ENCODE results near the gene DOK7.

GRCh38 chr4:3413675-3414420, 49.3 kb upstream of the DOK7 start:
- TF ChIP-seq POLR2A (IDR thresholded peaks at IDR 0.05) = no peak
- TF ChIP-seq, protein P1, sequence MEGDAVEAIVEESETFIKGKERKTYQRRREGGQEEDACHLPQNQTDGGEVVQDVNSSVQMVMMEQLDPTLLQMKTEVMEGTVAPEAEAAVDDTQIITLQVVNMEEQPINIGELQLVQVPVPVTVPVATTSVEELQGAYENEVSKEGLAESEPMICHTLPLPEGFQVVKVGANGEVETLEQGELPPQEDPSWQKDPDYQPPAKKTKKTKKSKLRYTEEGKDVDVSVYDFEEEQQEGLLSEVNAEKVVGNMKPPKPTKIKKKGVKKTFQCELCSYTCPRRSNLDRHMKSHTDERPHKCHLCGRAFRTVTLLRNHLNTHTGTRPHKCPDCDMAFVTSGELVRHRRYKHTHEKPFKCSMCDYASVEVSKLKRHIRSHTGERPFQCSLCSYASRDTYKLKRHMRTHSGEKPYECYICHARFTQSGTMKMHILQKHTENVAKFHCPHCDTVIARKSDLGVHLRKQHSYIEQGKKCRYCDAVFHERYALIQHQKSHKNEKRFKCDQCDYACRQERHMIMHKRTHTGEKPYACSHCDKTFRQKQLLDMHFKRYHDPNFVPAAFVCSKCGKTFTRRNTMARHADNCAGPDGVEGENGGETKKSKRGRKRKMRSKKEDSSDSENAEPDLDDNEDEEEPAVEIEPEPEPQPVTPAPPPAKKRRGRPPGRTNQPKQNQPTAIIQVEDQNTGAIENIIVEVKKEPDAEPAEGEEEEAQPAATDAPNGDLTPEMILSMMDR (IDR thresholded peaks at IDR 0.05 in 4 of 5, conservative IDR thresholded peaks at IDR 0.05 in 1 of 5) = no peak
